IMR-90 (cell line): ENCODE data around the gene LRRC56. TPM values are rescaled to one million over a fixed set of nuclear protein-coding genes. Genes with fewer than 3 reads are reported as not detected.

Experiments
- ATAC-seq: fragments of 200-7000 bp; cut with Tn5 transposase; 2 replicates; pipeline ENCODE4 v1.9.1; 2020; ENCODE audit warnings: low read depth, mild to moderate bottlenecking, moderate library complexity
- BruUV-seq: library from RNA; stranded (reverse); fragments of 400-500 nt; replicated peaks from 2 replicates; lab custom pipeline; 2021; lab: Mats Ljungman, UMichigan
- CTCF ChIA-PET: fragments of 300-600 bp; formaldehyde crosslinking; extraction: SDS; loops from one replicate; lab custom pipeline; 2021; ENCODE audit warnings: antibody characterized with exemption; lab: Yijun Ruan, JAX
- POLR2A ChIA-PET: fragments of 300-600 bp; sonication (Branson Sonifier 250); formaldehyde crosslinking; loops from one replicate; lab custom pipeline; 2022; ENCODE audit warnings: antibody characterized with exemption; ENCODE audit not compliant: unreplicated experiment; lab: Charles Lee
- DNase-seq: peaks from one replicate; pipeline ENCODE4 v3.0.0; 2013
- H2AFZ ChIP-seq: replicated peaks from 2 replicates; pipeline ENCODE3; 2013; ENCODE audit warnings: low read length, mild to moderate bottlenecking; ENCODE audit not compliant: poor library complexity
- H2AK5ac ChIP-seq: 2 replicates; pipeline ENCODE4 v1.6.1; 2013; ENCODE audit warnings: low read depth, low read length, inconsistent platforms
- H2AK9ac ChIP-seq: replicated peaks from 2 replicates; pipeline ENCODE3; 2013; ENCODE audit warnings: mild to moderate bottlenecking, low read depth, low read length, moderate library complexity; ENCODE audit not compliant: poor library complexity
- H2BK120ac ChIP-seq: 2 replicates; pipeline ENCODE4 v1.6.1; 2013; ENCODE audit warnings: low read depth, low read length, inconsistent platforms
- H2BK15ac ChIP-seq: 3 replicates; pipeline ENCODE4 v1.6.1; 2013; ENCODE audit warnings: low read depth, low read length, inconsistent platforms
- H2BK20ac ChIP-seq: 2 replicates; pipeline ENCODE4 v1.6.1; 2013; ENCODE audit warnings: low read depth, mild to moderate bottlenecking, inconsistent platforms, low read length, moderate library complexity
- H2BK5ac ChIP-seq: 2 replicates; pipeline ENCODE4 v1.6.1; 2013; ENCODE audit warnings: mild to moderate bottlenecking, low read depth, low read length, inconsistent platforms; ENCODE audit not compliant: poor library complexity, severe bottlenecking
- H3K14ac ChIP-seq: replicated peaks from 2 replicates; pipeline ENCODE4 v1.6.1; 2013; ENCODE audit warnings: low read depth, low read length, inconsistent platforms
- H3K18ac ChIP-seq: 2 replicates; pipeline ENCODE4 v1.6.1; 2013; ENCODE audit warnings: low read depth, low read length, control low read depth
- H3K23ac ChIP-seq: 2 replicates; pipeline ENCODE4 v1.6.1; 2013; ENCODE audit warnings: low read depth, low read length, inconsistent platforms
- H3K27ac ChIP-seq: 2 replicates; pipeline ENCODE4 v1.5.1; 2013; ENCODE audit warnings: mild to moderate bottlenecking, control low read depth, low read length; ENCODE audit not compliant: insufficient read depth
- H3K27me3 ChIP-seq: 2 replicates; pipeline ENCODE4 v1.6.1; 2013; ENCODE audit warnings: low read length; ENCODE audit not compliant: control insufficient read depth, insufficient read depth
- H3K36me3 ChIP-seq: 2 replicates; pipeline ENCODE4 v1.6.1; 2013; ENCODE audit warnings: low read length, mixed read lengths; ENCODE audit not compliant: control insufficient read depth, insufficient read depth
- H3K4ac ChIP-seq: 2 replicates; pipeline ENCODE4 v1.6.1; 2013; ENCODE audit warnings: low read depth, low read length, inconsistent platforms
- H3K4me1 ChIP-seq: 2 replicates; pipeline ENCODE4 v1.6.1; 2013; ENCODE audit warnings: low read length, mixed read lengths; ENCODE audit not compliant: control insufficient read depth, insufficient read depth
- H3K4me2 ChIP-seq: 2 replicates; pipeline ENCODE4 v1.6.1; 2013; ENCODE audit warnings: low read depth, mild to moderate bottlenecking, control low read depth, low read length, moderate library complexity
- H3K4me3 ChIP-seq: 2 replicates; pipeline ENCODE4 v1.5.1; 2013; ENCODE audit warnings: low read depth, mild to moderate bottlenecking, control low read depth, low read length, moderate library complexity; ENCODE audit not compliant: insufficient read depth
- H3K56ac ChIP-seq: 2 replicates; pipeline ENCODE4 v1.6.1; 2013; ENCODE audit warnings: low read length, inconsistent platforms; ENCODE audit not compliant: insufficient read depth; ENCODE audit errors: extremely low read depth
- H3K79me1 ChIP-seq, 2 experiments: 2 replicates each; pipeline ENCODE4 v1.6.1; 2013; ENCODE audit warnings: low read length in 2 of 2, inconsistent platforms in 1 of 2, low read depth in 1 of 2
- H3K9ac ChIP-seq: 2 replicates; pipeline ENCODE4 v1.6.1; 2013; ENCODE audit warnings: low read depth, low read length, control low read depth
- H3K9me1 ChIP-seq: 2 replicates; pipeline ENCODE4 v1.6.1; 2013; ENCODE audit warnings: low read length, inconsistent platforms; ENCODE audit not compliant: insufficient read depth
- H3K9me3 ChIP-seq: 2 replicates; pipeline ENCODE4 v1.6.1; 2013; ENCODE audit warnings: low read length; ENCODE audit not compliant: control insufficient read depth, insufficient read depth
- H4K20me1 ChIP-seq: 2 replicates; pipeline ENCODE4 v1.6.1; 2013; ENCODE audit warnings: low read length, inconsistent platforms; ENCODE audit not compliant: insufficient read depth
- H4K5ac ChIP-seq: 2 replicates; pipeline ENCODE4 v1.6.1; 2013; ENCODE audit warnings: mild to moderate bottlenecking, low read depth, low read length, control low read depth
- H4K8ac ChIP-seq, 2 experiments: 2 replicates each; pipeline ENCODE4 v1.6.1; 2013; ENCODE audit warnings: low read depth in 2 of 2, low read length in 2 of 2, control low read depth in 1 of 2, inconsistent platforms in 1 of 2
- H4K91ac ChIP-seq: 2 replicates; pipeline ENCODE4 v1.6.1; 2013; ENCODE audit warnings: low read depth, low read length, inconsistent platforms; ENCODE audit not compliant: insufficient read depth
- BHLHE40 ChIP-seq: fragments of 150-350 bp; IDR thresholded peaks from 2 replicates; pipeline ENCODE4 v1.6.1; 2016; ENCODE audit warnings: mild to moderate bottlenecking, low read depth, low read length
- CHD1 ChIP-seq: IDR thresholded peaks from 2 replicates; pipeline ENCODE4 v1.6.1; 2012; ENCODE audit warnings: low read depth, low read length, improper control_type of control experiment
- FOS ChIP-seq: fragments of 150-350 bp; IDR thresholded peaks from 2 replicates; pipeline ENCODE4 v1.6.1; 2016; ENCODE audit warnings: low read depth, low read length
- MXI1 ChIP-seq: IDR thresholded peaks from 2 replicates; pipeline ENCODE4 v1.6.1; 2012; ENCODE audit warnings: low read depth, mild to moderate bottlenecking, low read length, moderate library complexity, borderline replicate concordance
- RAD21 ChIP-seq: IDR thresholded peaks from 2 replicates; pipeline ENCODE4 v1.6.1; 2012; ENCODE audit warnings: low read length, improper control_type of control experiment
- RCOR1 ChIP-seq: IDR thresholded peaks from 2 replicates; pipeline ENCODE4 v1.6.1; 2012; ENCODE audit warnings: mild to moderate bottlenecking, low read length, improper control_type of control experiment; ENCODE audit not compliant: insufficient replicate concordance
- RFX5 ChIP-seq: IDR thresholded peaks from 2 replicates; pipeline ENCODE4 v1.8.0; 2012; ENCODE audit warnings: low read depth, mild to moderate bottlenecking, low read length, moderate library complexity
- SMC3 ChIP-seq: fragments of 150-350 bp; IDR thresholded peaks from 2 replicates; pipeline ENCODE4 v1.6.1; 2016; ENCODE audit warnings: low read depth, mild to moderate bottlenecking, antibody characterized with exemption, low read length, moderate library complexity
- WGBS, 2 experiments: methylation state at CpG; one replicate each; pipeline versions ENCODE4 v1.1.5 to v1.1.7; 2013; ENCODE audit warnings: missing lambda C conversion rate in 2 of 2; ENCODE audit not compliant: insufficient read length in 1 of 2; ENCODE audit errors: extremely low coverage in 2 of 2; 5-methylcytosine and 5-hydroxymethylcytosine counted together
- dilution Hi-C: fragments of 300-500 bp; cut with HindIII; formaldehyde crosslinking; loops from one replicate; pipeline ENCODE4 v1.14.3; 2018; ENCODE audit warnings: low sequenced_read_pairs; ENCODE audit not compliant: unreplicated experiment
- in situ Hi-C: fragments of 300-500 bp; cut with MboI; formaldehyde crosslinking; loops from 3 replicates; pipeline ENCODE4 v1.14.3; 2019; ENCODE audit warnings: low sequenced_read_pairs, inconsistent platforms, mixed read lengths
- intact Hi-C: fragments of 100-400 bp; cut with micrococcal nuclease; formaldehyde crosslinking; loops from 2 replicates; pipeline ENCODE4 v1.10.0; 2022
- polyA plus RNA-seq, 3 experiments: library from polyadenylated mRNA; depleted of rRNA; stranded (reverse); fragments of >200 nt; gene quantifications; 2 replicates each; pipeline ENCODE4 v1.2.3, GENCODE V29; 2012; ENCODE audit warnings: low replicate concordance in 1 of 3
- total RNA-seq: library from RNA; depleted of rRNA; stranded (reverse); fragments of >200 nt; gene quantifications from 2 replicates; pipeline ENCODE4 v1.2.3, GENCODE V29; 2012
- TF ChIP-seq, protein P1 (sequence below): fragments of 150-350 bp; IDR thresholded peaks from 2 replicates; pipeline ENCODE4 v1.6.1; 2017; ENCODE audit warnings: mild to moderate bottlenecking, antibody characterized with exemption, low read length, low read depth
- TF ChIP-seq, protein P2 (sequence below): fragments of 150-350 bp; IDR thresholded peaks from 2 replicates; pipeline ENCODE4 v1.6.1; 2016; ENCODE audit warnings: low read depth, mild to moderate bottlenecking, low read length, moderate library complexity, borderline replicate concordance

LRRC56 gene
- total and polyA plus RNA-seq, 2 of the 4 experiments (the other 2 are of a cell fraction) = 0.36 to 1.3 TPM

DNA sequence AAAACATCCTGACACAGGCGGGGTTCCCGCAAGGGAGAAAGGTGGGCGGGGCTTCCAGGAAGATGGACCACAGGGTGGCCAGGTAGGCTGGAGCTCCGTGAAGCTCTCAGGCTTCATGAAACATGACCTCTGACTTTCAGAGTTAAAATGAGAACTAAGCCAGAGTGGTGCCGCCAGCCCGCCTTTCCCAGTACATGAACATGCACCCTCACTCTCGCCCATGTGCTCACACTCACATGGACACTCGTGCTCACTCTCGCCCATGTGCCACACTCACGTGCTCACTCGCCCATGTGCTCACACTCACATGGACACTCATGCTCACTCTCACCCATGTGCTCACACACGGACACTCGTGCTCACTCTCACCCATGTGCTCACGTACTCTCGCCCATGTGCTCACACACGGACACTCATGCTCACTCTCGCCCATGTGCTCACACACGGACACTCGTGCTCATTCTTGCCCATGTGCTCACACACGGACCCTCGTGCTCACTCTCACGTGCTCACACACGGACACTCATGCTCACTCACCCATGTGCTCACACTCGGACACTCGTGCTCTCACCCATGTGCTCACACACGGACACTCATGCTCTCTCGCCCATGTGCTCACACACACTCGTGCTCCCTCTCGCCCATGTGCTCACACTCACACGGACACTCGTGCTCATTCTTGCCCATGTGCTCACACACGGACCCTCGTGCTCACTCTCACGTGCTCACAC is 40.3 kb upstream of the LRRC56 start:
- ATAC-seq = no peak
- dilution Hi-C loops (no loop called here), intact Hi-C loops (no loop called here), in situ Hi-C loops (no loop called here)
- Histone ChIP-seq H2BK5ac (no peak overlapping the region), H2AK5ac (no peak overlapping the region), H3K4me2 (no peak overlapping the region), H2BK15ac (no peak overlapping the region), H4K20me1 (peaks cover 21% of the 10 kb centered on the region), H3K9me1 (peaks cover 10% of the 10 kb centered on the region), H3K36me3 (peaks cover 75% of the 10 kb centered on the region), H3K4me1 (no peaks in the 10 kb centered on the region), H3K79me1 (peaks cover 18 to 50% of the 10 kb centered on the region in 2 experiments), H3K27ac (no peak overlapping the region), H2BK120ac (no peak overlapping the region), H3K4me3 (no peak overlapping the region), H3K27me3 (no peaks in the 10 kb centered on the region), H3K9me3 (peaks cover 2% of the 10 kb centered on the region; the same call in 1 of the 2 replicates), H3K4ac (no peak overlapping the region), H3K14ac (no peak overlapping the region), H4K8ac (no peak overlapping the region), H2BK20ac (no peak overlapping the region), H3K56ac (no peak overlapping the region), H3K23ac (no peak overlapping the region), H4K5ac (no peak overlapping the region), H4K91ac (no peak overlapping the region), H2AK9ac (no peak overlapping the region), H3K9ac (no peak overlapping the region), H2AFZ (no peak overlapping the region), H3K18ac (no peak overlapping the region)
- no peak for DNase-seq
- TF ChIP-seq RCOR1 (no peak), SMC3 (no peak), RAD21 (no peak), CHD1 (no peak), RFX5 (no peak), MXI1 (no peak), BHLHE40 (no peak), FOS (no peak)
- TF ChIP-seq, protein P1, sequence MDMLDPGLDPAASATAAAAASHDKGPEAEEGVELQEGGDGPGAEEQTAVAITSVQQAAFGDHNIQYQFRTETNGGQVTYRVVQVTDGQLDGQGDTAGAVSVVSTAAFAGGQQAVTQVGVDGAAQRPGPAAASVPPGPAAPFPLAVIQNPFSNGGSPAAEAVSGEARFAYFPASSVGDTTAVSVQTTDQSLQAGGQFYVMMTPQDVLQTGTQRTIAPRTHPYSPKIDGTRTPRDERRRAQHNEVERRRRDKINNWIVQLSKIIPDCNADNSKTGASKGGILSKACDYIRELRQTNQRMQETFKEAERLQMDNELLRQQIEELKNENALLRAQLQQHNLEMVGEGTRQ = no peak
- TF ChIP-seq, protein P2, sequence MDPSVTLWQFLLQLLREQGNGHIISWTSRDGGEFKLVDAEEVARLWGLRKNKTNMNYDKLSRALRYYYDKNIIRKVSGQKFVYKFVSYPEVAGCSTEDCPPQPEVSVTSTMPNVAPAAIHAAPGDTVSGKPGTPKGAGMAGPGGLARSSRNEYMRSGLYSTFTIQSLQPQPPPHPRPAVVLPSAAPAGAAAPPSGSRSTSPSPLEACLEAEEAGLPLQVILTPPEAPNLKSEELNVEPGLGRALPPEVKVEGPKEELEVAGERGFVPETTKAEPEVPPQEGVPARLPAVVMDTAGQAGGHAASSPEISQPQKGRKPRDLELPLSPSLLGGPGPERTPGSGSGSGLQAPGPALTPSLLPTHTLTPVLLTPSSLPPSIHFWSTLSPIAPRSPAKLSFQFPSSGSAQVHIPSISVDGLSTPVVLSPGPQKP = no peak
- 98% methylated on average over 30 of the region's 34 CpGs; no CpG with 5 or more reads in 1 of the 2 experiments for WGBS, 2 experiments
- CTCF ChIA-PET = no interaction called here
- BruUV-seq = no TSS peak
- POLR2A ChIA-PET = no interaction called here
